ENCODE results near the gene KLK15. TPM values are rescaled to one million over a fixed set of nuclear protein-coding genes. Genes with fewer than 3 reads are reported as not detected.

KLK15 gene
- total RNA-seq = not detected in 2 replicates

DNA sequence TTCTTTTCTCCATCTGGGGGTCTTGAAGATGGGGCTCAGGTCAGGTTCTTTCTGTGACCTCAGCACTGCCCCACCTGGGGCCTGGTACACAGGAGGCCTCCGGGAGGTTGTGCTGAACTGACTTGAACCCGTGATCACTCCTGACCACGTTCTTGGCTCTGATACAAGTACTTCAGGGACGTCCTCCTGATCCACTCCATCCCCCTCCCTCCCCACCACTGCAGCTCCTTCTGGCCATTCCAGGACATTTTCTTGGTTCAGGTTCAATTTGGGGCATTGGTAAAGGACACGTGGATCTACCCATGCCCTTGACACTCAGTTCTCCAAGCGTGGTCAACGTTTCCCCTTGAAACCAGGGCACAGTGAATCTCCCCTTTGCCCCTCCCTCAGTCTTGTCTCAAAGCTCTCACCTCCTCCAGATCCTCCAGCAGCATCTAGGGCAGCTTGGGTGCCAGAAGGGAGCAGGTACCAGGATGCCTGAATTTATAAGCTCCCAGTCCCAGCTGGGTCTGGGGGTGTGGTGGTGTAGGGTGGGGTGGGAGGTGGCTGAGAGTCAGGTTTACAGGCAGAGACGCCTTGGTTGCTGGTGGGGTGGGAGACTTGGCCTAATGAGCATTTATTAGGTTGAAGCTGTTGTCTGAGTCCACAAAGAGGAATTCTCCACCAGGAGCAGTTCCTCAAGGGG lies at the start of gene KLK15:
KLK15 (minus strand) TSS at position 458 of the 685 bp plus-strand sequence. CDS start 2,082 bp downstream, outside the sequence.

GRCh38 chr19:50873056-50873455 lies 39.7 kb upstream of the KLK15 start, which contains the start of gene KLK2:
Gene KLK2, plus strand, starts transcription at chr19:50873439. Its CDS starts 35 bp downstream, at chr19:50873474.

GRCh38 chr19:50854636-50855410 lies 21.4 kb upstream of the KLK15 start, which contains the start of gene KLK3:
Gene KLK3, plus strand, starts transcription at chr19:50854915. Its CDS starts 41 bp downstream, at chr19:50854956.

GRCh38 chr19:50823389-50824042 lies 9.9 kb downstream of the KLK15 start, which contains the start of gene KLK1:
Gene KLK1, minus strand, starts transcription at chr19:50823787. Its CDS starts 39 bp downstream, at chr19:50823748.

GRCh38 chr19:50790396-50790795 lies 43.0 kb downstream of the KLK15 start, which contains the start of gene ACP4:
Gene ACP4, plus strand, starts transcription at chr19:50790415. Its CDS starts 0 bp downstream, at chr19:50790415.

Other genes with a start within 250 kb of the KLK15 start
- 0.14 and 0.59 TPM in 2 replicates for gene SYT3, start 193.7 kb downstream of the KLK15 start, total RNA-seq
- not detected in 2 replicates for gene C19orf81, start 184.1 kb downstream of the KLK15 start, total RNA-seq
- 6.8 and 11.0 TPM in 2 replicates for gene SHANK1, start 113.8 kb downstream of the KLK15 start, total RNA-seq
- gene CLEC11A, start 110.2 kb downstream of the KLK15 start, total RNA-seq = 56.1 and 68.0 TPM in 2 replicates
- gene GPR32, start 63.1 kb downstream of the KLK15 start, total RNA-seq = not detected in 2 replicates
- not detected in 2 replicates for gene ACP4, start 43.2 kb downstream of the KLK15 start, total RNA-seq
- not detected in 2 replicates for gene KLK1, start 9.8 kb downstream of the KLK15 start, total RNA-seq
- not detected in 2 replicates for gene KLK3, start 21.3 kb upstream of the KLK15 start, total RNA-seq
- gene KLK2, start 39.9 kb upstream of the KLK15 start, total RNA-seq = not detected in 2 replicates
- not detected in 2 replicates for gene KLK4, start 77.8 kb upstream of the KLK15 start, total RNA-seq
- not detected in 2 replicates for gene KLK5, start 119.5 kb upstream of the KLK15 start, total RNA-seq
- not detected in 2 replicates for gene KLK6, start 136.0 kb upstream of the KLK15 start, total RNA-seq
- not detected in 2 replicates for gene KLK7, start 150.3 kb upstream of the KLK15 start, total RNA-seq
- gene KLK8, start 168.0 kb upstream of the KLK15 start, total RNA-seq = not detected in 2 replicates
- not detected in 2 replicates for gene KLK10, start 186.1 kb upstream of the KLK15 start, total RNA-seq
- not detected in 2 replicates for gene KLK11, start 193.0 kb upstream of the KLK15 start, total RNA-seq
- not detected in 2 replicates for gene KLK12, start 201.4 kb upstream of the KLK15 start, total RNA-seq
- not detected in 2 replicates for gene KLK13, start 231.5 kb upstream of the KLK15 start, total RNA-seq
- not detected in 2 replicates for gene KLK14, start 249.3 kb upstream of the KLK15 start, total RNA-seq

Measured in smooth muscle cell of the umbilical artery (primary cell).